A673 (cell line): ENCODE data around the gene CTDSP2. TPM values are rescaled to one million over a fixed set of nuclear protein-coding genes. Genes with fewer than 3 reads are reported as not detected.

ENCODE experiments used
- BruUV-seq: library from RNA; stranded (reverse); fragments of 400-500 nt; replicated peaks from 2 replicates; lab custom pipeline; 2021; lab: Mats Ljungman, UMichigan
- CTCF ChIA-PET: fragments of 300-600 bp; sonication (Branson Sonifier 250); formaldehyde crosslinking; loops from one replicate; lab custom pipeline; 2022; ENCODE audit warnings: antibody characterized with exemption; lab: Charles Lee
- POLR2A ChIA-PET: fragments of 300-600 bp; sonication (Branson Sonifier 250); formaldehyde crosslinking; loops from one replicate; lab custom pipeline; 2022; ENCODE audit warnings: antibody characterized with exemption; ENCODE audit not compliant: low non-redundant PET; lab: Charles Lee
- DNase-seq: peaks from one replicate; pipeline ENCODE4 v3.0.0-alpha.2; 2015; ENCODE audit warnings: low spot score
- H3K27ac ChIP-seq: fragments of 200-600 bp; sonication (generic); 2 replicates; pipeline ENCODE4 v1.5.1; 2016; ENCODE audit warnings: mixed run types, low read depth, mild to moderate bottlenecking, mixed read lengths, antibody characterized with exemption, low read length; ENCODE audit not compliant: poor library complexity, severe bottlenecking
- H3K27me3 ChIP-seq: fragments of 200-600 bp; sonication (generic); replicated peaks from 2 replicates; pipeline ENCODE4 v1.6.1; 2017; ENCODE audit warnings: mixed run types, low read depth, mild to moderate bottlenecking, mixed read lengths, antibody characterized with exemption, low read length; ENCODE audit not compliant: insufficient read depth, poor library complexity
- H3K36me3 ChIP-seq: fragments of 200-600 bp; sonication (generic); 2 replicates; pipeline ENCODE4 v1.6.1; 2016; ENCODE audit warnings: mixed run types, mild to moderate bottlenecking, mixed read lengths, antibody characterized with exemption, low read length; ENCODE audit not compliant: insufficient read depth, poor library complexity, severe bottlenecking
- H3K4me1 ChIP-seq: fragments of 200-600 bp; sonication (generic); 2 replicates; pipeline ENCODE4 v1.6.1; 2017; ENCODE audit warnings: mixed run types, mild to moderate bottlenecking, mixed read lengths, antibody characterized with exemption, low read length; ENCODE audit not compliant: insufficient read depth, poor library complexity, severe bottlenecking
- H3K4me3 ChIP-seq: fragments of 200-600 bp; sonication (generic); 2 replicates; pipeline ENCODE4 v1.5.1; 2016; ENCODE audit warnings: low read depth, mixed run types, mild to moderate bottlenecking, mixed read lengths, low read length; ENCODE audit not compliant: poor library complexity, severe bottlenecking
- H3K9me3 ChIP-seq: fragments of 200-600 bp; sonication (generic); 2 replicates; pipeline ENCODE4 v1.6.1; 2016; ENCODE audit warnings: mixed run types, low read depth, mild to moderate bottlenecking, mixed read lengths, antibody characterized with exemption, low read length; ENCODE audit not compliant: poor library complexity, severe bottlenecking
- EZH2 ChIP-seq: fragments of 200-600 bp; sonication (generic); IDR thresholded peaks from 2 replicates; pipeline ENCODE4 v1.6.1; 2017; ENCODE audit warnings: borderline replicate concordance, low read depth, mild to moderate bottlenecking, mixed read lengths, antibody characterized with exemption, low read length; ENCODE audit not compliant: poor library complexity, severe bottlenecking
- intact Hi-C: fragments of 100-400 bp; cut with micrococcal nuclease; formaldehyde crosslinking; loops from one replicate; pipeline ENCODE4 v1.10.0; 2022; ENCODE audit not compliant: unreplicated experiment
- total RNA-seq: library from RNA; stranded (reverse); gene quantifications from 2 replicates; pipeline ENCODE4 v1.2.3, GENCODE V29; 2021
- TF ChIP-seq, protein P1 (sequence below): fragments of 300-800, 200-600 bp; sonication (generic); conservative IDR thresholded peaks from 2 replicates; pipeline ENCODE4 v1.5.1; 2017; ENCODE audit warnings: low read depth, mild to moderate bottlenecking, antibody characterized with exemption, low read length, moderate library complexity, mixed read lengths

The CTDSP2 gene
- total RNA-seq, 1 experiment from 2014 or later: 115 TPM

DNA sequence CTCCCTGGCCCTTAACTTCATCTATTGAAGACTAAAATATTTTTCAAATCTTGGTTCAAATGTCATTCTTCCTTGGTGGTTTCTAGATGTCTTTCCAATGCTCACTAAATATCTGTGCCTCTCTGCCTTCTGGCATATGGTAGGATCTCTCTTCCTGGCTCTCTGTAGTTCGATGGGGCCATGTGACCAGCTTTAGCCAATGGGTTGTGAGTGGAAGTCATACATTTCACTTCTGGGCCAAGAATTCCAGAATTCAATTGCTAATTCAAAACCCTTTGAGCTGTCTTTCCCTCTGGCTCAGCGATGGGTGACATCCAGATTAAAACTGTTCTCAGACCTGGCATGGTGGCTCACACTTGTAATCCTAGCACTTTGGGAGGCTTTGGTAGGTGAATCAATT, 25.8 kb upstream of the CTDSP2 start:
- no peaks in the 10 kb centered on the region for H3K36me3 ChIP-seq
- TF ChIP-seq, protein P1, sequence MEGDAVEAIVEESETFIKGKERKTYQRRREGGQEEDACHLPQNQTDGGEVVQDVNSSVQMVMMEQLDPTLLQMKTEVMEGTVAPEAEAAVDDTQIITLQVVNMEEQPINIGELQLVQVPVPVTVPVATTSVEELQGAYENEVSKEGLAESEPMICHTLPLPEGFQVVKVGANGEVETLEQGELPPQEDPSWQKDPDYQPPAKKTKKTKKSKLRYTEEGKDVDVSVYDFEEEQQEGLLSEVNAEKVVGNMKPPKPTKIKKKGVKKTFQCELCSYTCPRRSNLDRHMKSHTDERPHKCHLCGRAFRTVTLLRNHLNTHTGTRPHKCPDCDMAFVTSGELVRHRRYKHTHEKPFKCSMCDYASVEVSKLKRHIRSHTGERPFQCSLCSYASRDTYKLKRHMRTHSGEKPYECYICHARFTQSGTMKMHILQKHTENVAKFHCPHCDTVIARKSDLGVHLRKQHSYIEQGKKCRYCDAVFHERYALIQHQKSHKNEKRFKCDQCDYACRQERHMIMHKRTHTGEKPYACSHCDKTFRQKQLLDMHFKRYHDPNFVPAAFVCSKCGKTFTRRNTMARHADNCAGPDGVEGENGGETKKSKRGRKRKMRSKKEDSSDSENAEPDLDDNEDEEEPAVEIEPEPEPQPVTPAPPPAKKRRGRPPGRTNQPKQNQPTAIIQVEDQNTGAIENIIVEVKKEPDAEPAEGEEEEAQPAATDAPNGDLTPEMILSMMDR: no peak
- TF ChIP-seq EZH2: no peak
- H3K4me1 ChIP-seq: peaks cover 15% of the 10 kb centered on the region
- no peaks in the 10 kb centered on the region for H3K9me3 ChIP-seq
- BruUV-seq: no TSS peak
- H3K27ac ChIP-seq: no peak overlapping the region
- H3K27me3 ChIP-seq: no peaks in the 10 kb centered on the region
- H3K4me3 ChIP-seq: no peak overlapping the region
- ChIA-PET CTCF (no interaction called here), POLR2A (no interaction called here)
- no peak for DNase-seq
- intact Hi-C loops: no loop called here

DNA sequence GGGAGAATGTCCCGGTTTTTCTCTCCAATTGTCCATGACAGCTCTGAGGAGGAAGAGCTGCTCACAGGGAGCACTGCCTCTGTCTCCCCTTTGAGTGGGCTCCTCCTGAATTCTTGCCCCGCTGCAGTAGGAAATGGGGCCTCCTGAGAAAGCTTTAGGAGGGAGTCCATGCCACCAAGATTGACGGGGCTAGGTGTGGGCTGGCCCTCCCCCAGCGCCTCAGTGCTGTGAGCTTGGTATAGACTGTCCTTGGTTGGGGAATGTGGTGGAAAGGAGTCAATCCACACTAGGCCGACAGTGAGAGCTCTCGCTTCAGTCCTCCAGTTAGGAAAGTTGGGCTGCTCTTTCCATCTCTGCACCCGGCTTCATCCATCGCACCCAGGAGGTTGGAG, 23.4 kb upstream of the CTDSP2 start:
- ChIA-PET POLR2A (no interaction called here), CTCF (no interaction called here)
- Histone ChIP-seq H3K27ac (peak overlapping the region; percentile 43), H3K4me3 (no peak overlapping the region), H3K27me3 (no peaks in the 10 kb centered on the region), H3K9me3 (no peaks in the 10 kb centered on the region), H3K4me1 (peaks cover 23% of the 10 kb centered on the region), H3K36me3 (no peaks in the 10 kb centered on the region)
- no TSS peak for BruUV-seq
- intact Hi-C loops: no loop called here
- no peak for DNase-seq
- TF ChIP-seq, protein P1: no peak
- TF ChIP-seq EZH2: no peak

DNA sequence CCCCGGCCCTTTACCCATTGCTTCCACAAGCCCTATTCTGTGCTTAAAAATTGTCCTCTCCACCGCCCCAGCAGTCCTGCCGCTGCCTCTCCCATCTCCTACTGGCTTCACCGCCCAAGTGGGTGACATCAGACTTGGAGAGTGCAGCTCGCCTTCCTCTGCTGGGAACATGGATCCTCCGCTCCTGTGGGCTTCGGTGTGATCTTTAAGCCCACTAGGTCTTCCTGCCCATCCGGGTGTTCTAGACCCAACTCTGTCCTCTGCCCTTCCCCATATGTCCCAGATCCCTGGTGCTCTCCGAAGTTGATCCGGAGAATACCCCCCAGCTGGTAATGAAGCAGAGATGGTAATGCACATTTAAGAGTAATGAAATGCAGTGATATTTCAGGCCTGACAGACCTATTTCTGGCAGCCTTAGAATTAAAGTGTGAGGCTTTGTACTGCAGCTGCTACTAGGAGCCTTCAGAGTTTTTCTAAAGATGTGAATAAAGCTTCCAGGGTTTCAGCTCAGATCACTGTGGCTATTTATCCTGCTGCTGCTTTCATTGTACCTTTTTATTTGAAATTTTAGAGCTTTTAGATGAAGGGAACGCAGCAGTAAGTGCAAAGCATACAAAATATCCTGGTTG, 22.9 kb upstream of the CTDSP2 start:
- BruUV-seq: no TSS peak
- no peak for DNase-seq
- no peak overlapping the region for H3K4me3 ChIP-seq
- intact Hi-C loops: no loop called here
- H3K9me3 ChIP-seq: no peaks in the 10 kb centered on the region
- TF ChIP-seq EZH2: no peak
- TF ChIP-seq, protein P1: no peak
- H3K27ac ChIP-seq: peak overlapping the region; percentile 43
- POLR2A ChIA-PET: no interaction called here
- H3K36me3 ChIP-seq: no peaks in the 10 kb centered on the region
- CTCF ChIA-PET: no interaction called here
- peaks cover 29% of the 10 kb centered on the region for H3K4me1 ChIP-seq
- no peaks in the 10 kb centered on the region for H3K27me3 ChIP-seq
